Stomach (tissue), 4 donors: Measurements from ENCODE around the gene CHD5.

Source experiments
- CTCF ChIP-seq, 7 experiments: fragments of 450-650 bp in 4 of 7; fragments of 200-600 bp in 3 of 7; sonication (generic) in 3 of 7; IDR thresholded peaks; one replicate each; pipeline ENCODE4 v1.5.1; 2016 to 2019; ENCODE audit warnings: antibody characterized with exemption in 7 of 7, control low read depth in 2 of 7, mild to moderate bottlenecking in 1 of 7
- EP300 ChIP-seq: sonication (generic); formaldehyde crosslinking; IDR thresholded peaks from one replicate; pipeline ENCODE4 v1.6.1; 2017; ENCODE audit warnings: antibody characterized with exemption
- POLR2A ChIP-seq, 4 donors: fragments of 450-650 bp; IDR thresholded peaks; one replicate each; pipeline ENCODE4 v1.6.1; 2016; ENCODE audit warnings: antibody characterized with exemption in 4 of 4, control low read depth in 2 of 4, mild to moderate bottlenecking in 1 of 4, moderate library complexity in 1 of 4
- POLR2AphosphoS5 ChIP-seq, 3 donors: sonication (generic); formaldehyde crosslinking; IDR thresholded peaks; one replicate each; pipeline ENCODE4 v1.6.1; 2016; ENCODE audit warnings: antibody characterized with exemption in 3 of 3

DNA sequence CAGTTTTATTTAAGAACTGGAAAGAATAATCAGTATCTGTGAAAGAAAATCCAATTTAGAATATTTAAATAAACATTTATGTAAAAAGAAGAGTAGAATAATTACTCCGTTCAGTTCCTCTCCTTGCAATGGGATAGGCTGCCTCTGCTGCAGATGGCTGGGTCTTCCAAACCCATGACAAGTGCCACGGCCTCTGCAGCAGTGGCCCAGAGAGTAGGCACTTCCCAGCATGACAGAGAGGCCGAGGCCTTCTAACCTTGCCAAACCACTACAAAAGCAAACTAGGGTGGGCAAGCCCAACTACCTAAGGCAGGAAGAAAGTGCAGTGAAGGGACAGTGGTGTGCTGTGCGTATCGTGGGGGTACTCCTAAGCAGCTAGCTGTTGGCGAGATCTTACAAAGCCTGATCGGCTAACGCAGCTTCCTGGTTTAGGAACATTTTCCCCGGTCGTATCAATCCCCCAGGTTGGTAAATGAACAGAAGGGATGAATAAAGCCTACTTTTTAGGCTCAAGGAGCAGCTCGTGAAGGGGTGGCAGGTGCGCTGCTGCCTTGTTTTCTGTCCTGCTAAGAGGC, 41.2 kb upstream of the CHD5 start:
- no peak for TF ChIP-seq POLR2A (IDR thresholded peaks at IDR 0.05)
- TF ChIP-seq CTCF (IDR thresholded peaks at IDR 0.05): no peak
- TF ChIP-seq EP300: no peak
- no peak for TF ChIP-seq POLR2AphosphoS5 (IDR thresholded peaks at IDR 0.05)
